Mesenteric fat pad (tissue), 1 donor: ENCODE data around the gene ZNF862. TPM values are rescaled to one million over a fixed set of nuclear protein-coding genes. Genes with fewer than 3 reads are reported as not detected.

Source experiments
- DNase-seq: peaks from one replicate; pipeline ENCODE4 v3.0.0-alpha.2; 2020; ENCODE audit warnings: low spot score
- total RNA-seq: library from RNA; stranded (reverse); fragmentation: NEBNext Ultra II Directional; extraction: Animal tissue kit (Norgen Biotek cat#: 25700); gene quantifications from one replicate; pipeline ENCODE4 v1.2.1, GENCODE V29; 2021
- donor health status: DM: yes; HTN: yes; CAD: no.

Gene ZNF862
- total RNA-seq, 1 donor from 2014 or later: 9.4 TPM

- peak; percentile 64 for DNase-seq
Measured at GRCh38 chr7:149865437-149865836, 27.3 kb downstream of the ZNF862 start.

GRCh38 chr7:149866139-149866778 lies 28.1 kb downstream of the ZNF862 start:
- peak; percentile 75 for DNase-seq

- peak; percentile 78 for DNase-seq
Measured at GRCh38 chr7:149866779-149867447, 28.7 kb downstream of the ZNF862 start.

- DNase-seq: peak; percentile 67
Measured at GRCh38 chr7:149867762-149868622, 29.8 kb downstream of the ZNF862 start.

- peak; percentile 71 for DNase-seq
Measured at GRCh38 chr7:149868623-149869290, 30.6 kb downstream of the ZNF862 start.

- DNase-seq: peak; percentile 60
Measured at GRCh38 chr7:149869291-149869650, 31.1 kb downstream of the ZNF862 start.

GRCh38 chr7:149869867-149870266 lies 31.7 kb downstream of the ZNF862 start:
- peak; percentile 37 for DNase-seq

- peak; percentile 30 for DNase-seq
Measured at GRCh38 chr7:149870274-149870673, 32.1 kb downstream of the ZNF862 start.

GRCh38 chr7:149870701-149871483 lies 32.7 kb downstream of the ZNF862 start:
- peak; percentile 79 for DNase-seq

GRCh38 chr7:149871576-149871975 lies 33.4 kb downstream of the ZNF862 start:
- DNase-seq: peak; percentile 28

- no peak for DNase-seq
Measured at GRCh38 chr7:149872419-149873073, 34.4 kb downstream of the ZNF862 start.

- DNase-seq: peak; percentile 96
Measured at GRCh38 chr7:149873074-149873969, 35.1 kb downstream of the ZNF862 start, which contains the start of gene ATP6V0E2. ATP6V0E2 (plus strand) TSS chr7:149873969; CDS start chr7:149874066, 97 bp downstream.

GRCh38 chr7:149873970-149874643 lies 35.9 kb downstream of the ZNF862 start:
- DNase-seq: no peak

- DNase-seq: no peak
Measured at GRCh38 chr7:149874644-149875028, 36.5 kb downstream of the ZNF862 start.

- no peak for DNase-seq
Measured at GRCh38 chr7:149875396-149875795, 37.2 kb downstream of the ZNF862 start.

GRCh38 chr7:149877890-149878522 lies 39.8 kb downstream of the ZNF862 start:
- DNase-seq: no peak

GRCh38 chr7:149878523-149878921 lies 40.3 kb downstream of the ZNF862 start:
- no peak for DNase-seq

GRCh38 chr7:149879271-149879743 lies 41.1 kb downstream of the ZNF862 start:
- DNase-seq: no peak
